H9 (cell line): Measurements from ENCODE around the gene XIRP1. TPM values are rescaled to one million over a fixed set of nuclear protein-coding genes. Genes with fewer than 3 reads are reported as not detected.

Experiments
- DNase-seq: peaks from one replicate; pipeline ENCODE4 v3.0.0-alpha.2; 2017
- H2AFZ ChIP-seq: one replicate; pipeline ENCODE4 v1.6.1; 2013; ENCODE audit warnings: mild to moderate bottlenecking, low read length, control low read depth, moderate library complexity
- H2AK5ac ChIP-seq: 2 replicates; pipeline ENCODE4 v1.6.1; 2013; ENCODE audit warnings: low read length, control low read depth, mixed read lengths; ENCODE audit not compliant: insufficient read length
- H2BK120ac ChIP-seq: one replicate; pipeline ENCODE4 v1.6.1; 2013; ENCODE audit warnings: low read depth, mild to moderate bottlenecking, low read length, control low read depth, inconsistent platforms; ENCODE audit not compliant: poor library complexity, severe bottlenecking
- H2BK12ac ChIP-seq: 2 replicates; pipeline ENCODE4 v1.6.1; 2013; ENCODE audit warnings: low read length, control low read depth, mixed read lengths, low read depth; ENCODE audit not compliant: insufficient read length
- H2BK15ac ChIP-seq: 2 replicates; pipeline ENCODE4 v1.6.1; 2013; ENCODE audit warnings: low read depth, low read length, control low read depth
- H2BK20ac ChIP-seq: one replicate; pipeline ENCODE4 v1.6.1; 2013; ENCODE audit warnings: low read depth, mild to moderate bottlenecking, low read length, control low read depth, inconsistent platforms; ENCODE audit not compliant: poor library complexity, severe bottlenecking
- H2BK5ac ChIP-seq: 2 replicates; pipeline ENCODE4 v1.6.1; 2013; ENCODE audit warnings: low read length, control low read depth, mixed read lengths; ENCODE audit not compliant: insufficient read length
- H3K14ac ChIP-seq: 2 replicates; pipeline ENCODE4 v1.6.1; 2013; ENCODE audit warnings: low read length, control low read depth; ENCODE audit not compliant: insufficient read depth
- H3K18ac ChIP-seq: 2 replicates; pipeline ENCODE4 v1.6.1; 2013; ENCODE audit warnings: low read depth, mild to moderate bottlenecking, mixed read lengths, low read length, control low read depth; ENCODE audit not compliant: insufficient read length
- H3K23ac ChIP-seq: 2 replicates; pipeline ENCODE4 v1.6.1; 2013; ENCODE audit warnings: low read length, control low read depth, mixed read lengths, low read depth; ENCODE audit not compliant: insufficient read length
- H3K23me2 ChIP-seq: 2 replicates; pipeline ENCODE4 v1.6.1; 2013; ENCODE audit warnings: low read depth, mild to moderate bottlenecking, mixed read lengths, low read length, control low read depth; ENCODE audit not compliant: insufficient read length, poor library complexity, severe bottlenecking
- H3K27ac ChIP-seq: 2 replicates; pipeline ENCODE4 v1.5.1; 2013; ENCODE audit warnings: low read length, control low read depth, mixed read lengths, low read depth; ENCODE audit not compliant: insufficient read length
- H3K27me3 ChIP-seq: 2 replicates; pipeline ENCODE4 v1.6.1; 2013; ENCODE audit warnings: low read length, control low read depth, inconsistent platforms; ENCODE audit not compliant: insufficient read depth
- H3K4ac ChIP-seq: 2 replicates; pipeline ENCODE4 v1.6.1; 2013; ENCODE audit warnings: low read depth, mild to moderate bottlenecking, control low read depth, inconsistent platforms, low read length, moderate library complexity
- H3K4me1 ChIP-seq: 2 replicates; pipeline ENCODE4 v1.6.1; 2013; ENCODE audit warnings: low read length, control low read depth, inconsistent platforms; ENCODE audit not compliant: insufficient read depth
- H3K4me2 ChIP-seq: 2 replicates; pipeline ENCODE4 v1.6.1; 2013; ENCODE audit warnings: low read length, control low read depth, mixed read lengths; ENCODE audit not compliant: insufficient read length, insufficient read depth
- H3K56ac ChIP-seq: 2 replicates; pipeline ENCODE4 v1.6.1; 2013; ENCODE audit warnings: low read depth, mild to moderate bottlenecking, mixed read lengths, low read length, control low read depth; ENCODE audit not compliant: insufficient read length
- H3K79me1 ChIP-seq: 2 replicates; pipeline ENCODE4 v1.6.1; 2013; ENCODE audit warnings: low read depth, mild to moderate bottlenecking, moderate library complexity, low read length, control low read depth, inconsistent platforms; ENCODE audit not compliant: insufficient read depth, poor library complexity, severe bottlenecking
- H3K79me2 ChIP-seq: 2 replicates; pipeline ENCODE4 v1.6.1; 2013; ENCODE audit warnings: low read length, control low read depth, inconsistent platforms; ENCODE audit not compliant: insufficient read depth
- H3K9ac ChIP-seq: 2 replicates; pipeline ENCODE4 v1.6.1; 2013; ENCODE audit warnings: low read length, control low read depth, mixed read lengths; ENCODE audit not compliant: insufficient read length; ENCODE audit errors: extremely low read depth
- H3K9me3 ChIP-seq: one replicate; pipeline ENCODE4 v1.6.1; 2013; ENCODE audit warnings: low read depth, low read length, inconsistent platforms; ENCODE audit not compliant: control insufficient read depth
- H3T11ph ChIP-seq: one replicate; pipeline ENCODE4 v1.6.1; 2013; ENCODE audit warnings: mild to moderate bottlenecking, low read length, control low read depth, inconsistent platforms
- H4K20me1 ChIP-seq: one replicate; pipeline ENCODE4 v1.6.1; 2013; ENCODE audit not compliant: control insufficient read depth, insufficient read length, insufficient read depth
- H4K5ac ChIP-seq: 2 replicates; pipeline ENCODE4 v1.6.1; 2013; ENCODE audit warnings: low read depth, mild to moderate bottlenecking, mixed read lengths, low read length, control low read depth; ENCODE audit not compliant: insufficient read length
- H4K8ac ChIP-seq: replicated peaks from 2 replicates; pipeline ENCODE4 v1.6.1; 2013; ENCODE audit warnings: low read length, control low read depth, mixed read lengths, low read depth; ENCODE audit not compliant: insufficient read length
- H4K91ac ChIP-seq: 2 replicates; pipeline ENCODE4 v1.6.1; 2013; ENCODE audit warnings: low read depth, mild to moderate bottlenecking, moderate library complexity, mixed read lengths, low read length, control low read depth; ENCODE audit not compliant: insufficient read length
- H3K27ac Mint-ChIP-seq, 3 experiments: 2 replicates in 2 of 3; 3 replicates in 1 of 3; pipeline ENCODE4 v1.8.0; 2020 to 2021; ENCODE audit warnings: mixed read lengths in 3 of 3, mild to moderate bottlenecking in 1 of 3, moderate library complexity in 1 of 3
- H3K27me3 Mint-ChIP-seq: 2 replicates; pipeline ENCODE4 v1.8.0; 2021; ENCODE audit warnings: low read depth, mild to moderate bottlenecking, moderate library complexity, mixed read lengths
- H3K36me3 Mint-ChIP-seq, 3 experiments: 2 replicates in 2 of 3; 3 replicates in 1 of 3; pipeline ENCODE4 v1.8.0; 2020 to 2021; ENCODE audit warnings: low read depth in 3 of 3, mixed read lengths in 3 of 3; ENCODE audit not compliant: insufficient read depth in 1 of 3
- H3K4me1 Mint-ChIP-seq, 2 experiments: 2 replicates each; pipeline ENCODE4 v1.8.0; 2020; ENCODE audit warnings: mixed read lengths in 2 of 2
- H3K4me3 Mint-ChIP-seq, 2 experiments: 2 replicates in 1 of 2; 3 replicates in 1 of 2; pipeline ENCODE4 v1.8.0; 2020 to 2021; ENCODE audit warnings: mild to moderate bottlenecking in 2 of 2, mixed read lengths in 2 of 2, moderate library complexity in 1 of 2
- H3K9me3 Mint-ChIP-seq, 2 experiments: 2 replicates in 1 of 2; 3 replicates in 1 of 2; pipeline ENCODE4 v1.8.0; 2020; ENCODE audit warnings: mild to moderate bottlenecking in 2 of 2, mixed read lengths in 2 of 2, moderate library complexity in 1 of 2
- WGBS: extraction: QIAGEN DNeasy Blood & Tissue Kit; methylation state at CpG from one replicate; pipeline ENCODE4 v1.1.7; 2013; ENCODE audit warnings: missing lambda C conversion rate, low lambda C conversion rate, mixed read lengths; ENCODE audit not compliant: insufficient read length; ENCODE audit errors: extremely low coverage; 5-methylcytosine and 5-hydroxymethylcytosine counted together
- total RNA-seq: library from RNA; stranded (reverse); gene quantifications from 2 replicates; pipeline ENCODE4 v1.2.1, GENCODE V29; 2021
- TF ChIP-seq, protein P1 (sequence below): fragments of 200-600 bp; sonication (generic); conservative IDR thresholded peaks from 3 replicates; pipeline ENCODE4 v1.8.0; 2021; ENCODE audit warnings: antibody characterized with exemption, mild to moderate bottlenecking

Gene XIRP1
- total RNA-seq, 1 experiment from 2014 or later, result not detected

DNA sequence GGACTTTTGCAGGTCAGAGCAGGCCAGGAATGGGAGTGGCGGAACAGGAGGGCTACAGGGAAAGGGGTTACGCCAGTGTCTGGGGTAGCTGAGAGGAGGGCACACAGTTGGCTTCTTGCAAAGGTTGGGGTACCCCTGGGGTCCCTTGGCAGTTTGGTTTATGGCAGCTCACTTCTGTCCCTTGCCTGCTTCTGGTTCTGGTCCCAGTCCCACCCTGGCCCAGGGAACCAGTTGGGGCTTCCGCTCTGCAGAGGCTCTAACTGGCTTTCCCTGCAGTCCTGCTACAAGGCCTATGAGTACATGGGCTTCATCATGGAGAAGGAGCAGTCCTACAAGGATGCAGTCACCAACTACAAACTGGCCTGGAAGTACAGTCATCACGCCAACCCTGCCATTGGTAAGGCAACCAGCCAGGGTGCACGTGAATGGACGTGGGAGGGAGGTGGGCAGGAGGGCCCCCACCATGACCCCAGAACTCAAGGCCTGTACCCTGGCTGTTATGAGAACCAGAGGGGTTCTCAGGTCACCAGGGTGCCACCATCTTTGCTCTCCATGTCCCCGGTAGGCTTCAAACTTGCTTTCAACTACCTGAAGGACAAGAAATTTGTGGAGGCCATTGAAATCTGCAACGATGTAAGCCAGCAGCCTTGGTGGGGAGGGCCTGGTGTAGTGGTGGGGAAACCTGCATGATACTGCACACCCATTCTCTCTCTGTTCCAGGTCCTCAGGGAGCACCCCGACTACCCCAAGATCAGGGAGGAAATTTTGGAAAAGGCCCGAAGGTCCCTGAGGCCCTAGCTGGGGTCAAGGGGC, 54.2 kb downstream of the XIRP1 start:
- TF ChIP-seq, protein P1, sequence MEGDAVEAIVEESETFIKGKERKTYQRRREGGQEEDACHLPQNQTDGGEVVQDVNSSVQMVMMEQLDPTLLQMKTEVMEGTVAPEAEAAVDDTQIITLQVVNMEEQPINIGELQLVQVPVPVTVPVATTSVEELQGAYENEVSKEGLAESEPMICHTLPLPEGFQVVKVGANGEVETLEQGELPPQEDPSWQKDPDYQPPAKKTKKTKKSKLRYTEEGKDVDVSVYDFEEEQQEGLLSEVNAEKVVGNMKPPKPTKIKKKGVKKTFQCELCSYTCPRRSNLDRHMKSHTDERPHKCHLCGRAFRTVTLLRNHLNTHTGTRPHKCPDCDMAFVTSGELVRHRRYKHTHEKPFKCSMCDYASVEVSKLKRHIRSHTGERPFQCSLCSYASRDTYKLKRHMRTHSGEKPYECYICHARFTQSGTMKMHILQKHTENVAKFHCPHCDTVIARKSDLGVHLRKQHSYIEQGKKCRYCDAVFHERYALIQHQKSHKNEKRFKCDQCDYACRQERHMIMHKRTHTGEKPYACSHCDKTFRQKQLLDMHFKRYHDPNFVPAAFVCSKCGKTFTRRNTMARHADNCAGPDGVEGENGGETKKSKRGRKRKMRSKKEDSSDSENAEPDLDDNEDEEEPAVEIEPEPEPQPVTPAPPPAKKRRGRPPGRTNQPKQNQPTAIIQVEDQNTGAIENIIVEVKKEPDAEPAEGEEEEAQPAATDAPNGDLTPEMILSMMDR, result no peak
- H2BK15ac ChIP-seq, result no peak overlapping the region
- no peak overlapping the region for H3K18ac ChIP-seq
- H2BK20ac ChIP-seq, result no peak overlapping the region
- no peaks in the 10 kb centered on the region for H3K79me1 ChIP-seq
- no peaks in the 10 kb centered on the region for H3K4me1 ChIP-seq
- peak; percentile 20 for DNase-seq
- no peaks in the 10 kb centered on the region for H3K23me2 ChIP-seq
- H2BK120ac ChIP-seq, result no peak overlapping the region
- H4K91ac ChIP-seq, result no peak overlapping the region
- H3K14ac ChIP-seq, result no peak overlapping the region
- H2BK5ac ChIP-seq, result no peak overlapping the region
- no peaks in the 10 kb centered on the region for H3K9me3 ChIP-seq
- H3K9me3 Mint-ChIP-seq, result no peaks in the 10 kb centered on the region
- no peaks in the 10 kb centered on the region for H3K27me3 ChIP-seq
- no peak overlapping the region for H4K8ac ChIP-seq
- H4K5ac ChIP-seq, result no peak overlapping the region
- peaks cover 2% of the 10 kb centered on the region in 2 experiments; a peak in 2 of 4 replicates for H3K4me1 Mint-ChIP-seq
- no CpG with 5 or more reads among the region's 10 CpGs for WGBS
- H3T11ph ChIP-seq, result no peak overlapping the region
- H2AK5ac ChIP-seq, result no peak overlapping the region
- H3K27ac ChIP-seq, result no peak overlapping the region
- no peak overlapping the region for H2AFZ ChIP-seq
- no peak overlapping the region for H2BK12ac ChIP-seq
- H3K56ac ChIP-seq, result no peak overlapping the region
- H3K27me3 Mint-ChIP-seq, result no peaks in the 10 kb centered on the region
- H3K4me3 Mint-ChIP-seq, result no peak overlapping the region
- H3K4ac ChIP-seq, result no peak overlapping the region
- no peak overlapping the region for H3K9ac ChIP-seq
- H3K36me3 Mint-ChIP-seq, result peaks cover 4 to 15% (median 8%) of the 10 kb centered on the region in 3 experiments; a peak in 5 of 7 replicates
- H3K79me2 ChIP-seq, result no peaks in the 10 kb centered on the region
- H3K4me2 ChIP-seq, result no peak overlapping the region
- H3K27ac Mint-ChIP-seq, result peak overlapping the region in 1 of 3 experiments; percentile 65; a peak in 2 of 7 replicates
- H4K20me1 ChIP-seq, result no peaks in the 10 kb centered on the region
- H3K23ac ChIP-seq, result no peak overlapping the region
